HG03060 (cell line): ENCODE data around the gene INTS1.

Experiments used
- ATAC-seq: cut with Tn5 transposase; IDR thresholded peaks from one replicate; pipeline ENCODE4 v1.9.1; 2021; ENCODE audit warnings: low read depth, moderate number of reproducible peaks; ENCODE audit not compliant: unreplicated experiment

The INTS1 gene

DNA sequence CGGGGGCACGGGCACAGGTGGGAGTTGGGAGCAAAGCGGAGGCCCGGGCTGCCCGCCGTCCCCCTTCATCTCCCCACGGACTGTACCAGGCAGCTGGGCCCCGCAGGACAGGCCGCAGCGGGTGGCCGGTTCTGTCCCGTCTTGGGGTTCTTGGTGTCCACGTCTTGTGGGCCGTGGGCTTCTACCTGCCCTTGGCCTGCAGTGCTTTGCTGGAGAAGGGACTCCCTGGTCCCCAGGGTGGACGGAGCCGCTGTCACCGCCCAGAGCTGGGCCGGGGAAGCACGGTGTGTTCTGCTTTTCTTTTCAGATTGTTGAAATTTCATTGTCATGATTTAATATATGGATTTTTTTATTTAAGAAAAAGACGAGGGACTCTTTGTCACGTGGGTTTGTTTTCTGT is 38.1 kb upstream of the INTS1 start:
- no peak for ATAC-seq

GRCh38 chr7:1541431-1542162 is 37.4 kb upstream of the INTS1 start:
- no peak for ATAC-seq

DNA sequence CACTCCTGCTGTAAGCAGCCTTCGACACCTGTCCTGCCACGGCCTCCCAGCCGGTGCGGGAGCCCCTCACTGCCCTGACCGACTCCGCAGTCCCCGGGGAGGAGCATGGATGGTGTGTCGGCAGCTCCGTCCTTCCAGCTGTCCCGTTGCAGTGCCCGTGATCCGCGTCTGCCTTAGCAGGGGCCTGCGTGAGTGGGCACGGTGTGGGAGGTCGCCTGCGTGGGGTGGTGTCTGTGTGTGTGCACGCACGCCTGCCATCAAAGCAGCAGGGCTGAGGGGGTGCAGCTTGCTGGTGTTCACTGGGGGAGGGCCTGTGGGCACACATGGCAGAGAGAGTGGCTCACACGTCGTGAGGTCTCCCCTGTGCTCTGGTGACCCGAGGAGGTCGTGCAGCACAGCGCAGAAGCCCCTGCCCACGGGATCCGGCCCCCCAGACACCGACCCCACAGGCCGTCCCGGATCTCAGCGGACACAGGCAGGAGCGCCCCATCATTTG is 36.6 kb upstream of the INTS1 start:
- ATAC-seq = no peak

DNA sequence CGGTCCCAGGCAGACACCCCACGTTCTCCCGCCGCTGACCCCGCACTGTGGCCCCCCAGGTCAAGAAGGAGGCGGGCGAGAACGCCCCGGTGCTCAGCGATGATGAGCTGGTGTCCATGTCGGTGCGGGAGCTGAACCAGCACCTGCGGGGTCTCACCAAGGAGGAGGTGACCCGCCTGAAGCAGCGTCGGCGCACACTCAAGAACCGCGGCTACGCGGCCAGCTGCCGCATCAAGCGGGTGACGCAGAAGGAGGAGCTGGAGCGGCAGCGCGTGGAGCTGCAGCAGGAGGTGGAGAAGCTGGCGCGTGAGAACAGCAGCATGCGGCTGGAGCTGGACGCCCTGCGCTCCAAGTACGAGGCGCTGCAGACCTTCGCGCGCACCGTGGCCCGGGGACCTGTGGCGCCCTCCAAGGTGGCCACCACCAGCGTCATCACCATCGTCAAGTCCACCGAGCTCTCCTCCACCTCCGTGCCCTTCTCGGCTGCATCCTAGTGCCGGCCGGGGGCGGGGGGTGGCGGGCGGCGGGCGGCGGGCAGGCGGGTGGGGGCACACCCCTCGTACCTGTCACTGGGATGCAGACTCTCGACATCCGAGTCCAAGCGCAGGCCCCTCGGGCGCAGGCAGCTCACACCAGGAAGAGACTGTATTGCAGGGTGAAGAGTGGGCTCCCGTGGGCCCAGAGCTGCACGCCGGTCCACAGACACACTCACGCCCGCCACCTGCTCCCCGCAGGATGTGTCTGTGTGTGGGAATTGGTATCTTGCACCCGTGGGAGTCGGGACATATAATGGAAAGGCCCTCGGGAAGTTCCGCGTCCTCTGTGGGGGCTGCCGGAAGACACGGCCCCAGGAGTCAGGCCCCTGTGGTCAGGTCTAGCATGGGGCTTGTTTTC is 35.9 kb upstream of the INTS1 start:
- ATAC-seq = no peak

DNA sequence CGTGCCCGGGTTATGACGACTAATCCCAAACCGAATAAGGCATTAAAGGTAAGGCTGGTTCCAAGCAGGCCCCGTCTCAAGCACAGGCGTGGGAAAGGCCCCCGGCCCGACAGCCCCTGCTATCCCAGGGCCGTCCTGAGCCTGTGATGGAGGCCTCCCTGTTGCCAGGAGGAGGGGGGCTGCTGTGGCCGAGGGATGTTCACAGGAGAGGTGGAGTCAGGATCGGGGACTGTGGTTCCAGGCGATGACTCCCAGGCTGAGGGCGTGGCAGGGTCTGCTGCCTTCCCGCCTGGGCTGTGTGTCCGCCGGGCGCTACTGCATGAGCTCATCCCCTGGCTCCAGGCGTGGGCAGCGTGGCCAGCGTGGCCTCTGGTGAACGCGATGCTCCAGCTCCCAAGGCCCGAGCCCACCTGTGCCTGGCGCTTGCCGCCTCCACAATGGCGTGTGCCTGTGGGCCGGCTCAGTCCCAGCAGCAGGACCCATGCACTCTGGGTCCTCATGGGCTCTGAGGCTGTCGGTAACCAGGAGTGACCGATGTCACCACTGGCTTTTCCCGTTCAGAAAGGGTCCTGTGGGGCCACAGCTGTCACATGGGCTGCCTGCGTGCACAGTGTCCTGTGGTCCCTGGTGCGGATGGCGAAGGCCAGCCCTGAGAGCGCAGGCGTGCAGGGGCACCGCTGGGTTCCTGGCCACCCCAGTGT is 35.1 kb upstream of the INTS1 start:
- no peak for ATAC-seq

GRCh38 chr7:1538544-1539180 is 34.5 kb upstream of the INTS1 start:
- ATAC-seq = no peak

DNA sequence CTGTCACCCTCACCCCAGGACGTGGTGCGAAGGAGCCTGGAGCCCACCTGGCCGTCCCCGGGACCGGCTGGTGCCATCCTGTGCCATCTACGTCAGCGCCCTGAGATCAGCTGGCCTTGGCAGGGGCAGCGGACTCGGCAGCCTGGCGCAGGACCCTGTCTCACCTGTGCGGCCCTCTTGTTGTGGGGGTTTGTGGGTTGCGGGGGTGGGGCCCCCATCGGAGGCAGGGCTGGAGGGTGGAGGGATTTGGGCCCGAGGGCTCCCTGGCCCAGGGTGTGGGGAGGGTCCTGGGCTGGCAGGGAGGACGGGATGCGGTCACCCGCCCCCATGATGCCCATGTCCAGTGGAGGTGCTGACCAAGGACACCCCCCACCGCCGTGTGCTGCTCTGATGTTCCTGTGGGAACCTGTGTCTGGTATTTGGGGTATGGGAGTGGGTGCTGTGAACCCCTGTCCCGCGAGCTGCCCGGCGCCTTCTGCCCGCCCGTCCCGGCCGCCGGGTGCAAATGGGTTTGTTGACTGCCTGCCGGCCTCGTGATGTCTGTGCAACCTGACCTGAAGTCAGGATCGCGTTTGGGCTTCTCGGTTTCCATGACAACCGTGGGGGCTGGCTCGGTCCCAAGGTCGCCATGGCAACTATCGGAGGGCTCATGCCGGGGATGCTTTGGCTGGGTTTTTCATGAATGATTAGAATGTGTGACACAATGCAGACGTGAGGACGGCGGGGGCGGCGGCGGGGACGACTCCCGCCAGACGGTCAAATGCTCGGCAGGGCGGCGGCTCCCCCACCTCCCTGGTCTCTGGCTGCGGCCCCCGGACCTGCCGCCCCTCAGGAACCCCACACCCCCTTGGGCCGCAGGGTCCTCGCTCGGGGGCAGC is 33.6 kb upstream of the INTS1 start:
- ATAC-seq = no peak

DNA sequence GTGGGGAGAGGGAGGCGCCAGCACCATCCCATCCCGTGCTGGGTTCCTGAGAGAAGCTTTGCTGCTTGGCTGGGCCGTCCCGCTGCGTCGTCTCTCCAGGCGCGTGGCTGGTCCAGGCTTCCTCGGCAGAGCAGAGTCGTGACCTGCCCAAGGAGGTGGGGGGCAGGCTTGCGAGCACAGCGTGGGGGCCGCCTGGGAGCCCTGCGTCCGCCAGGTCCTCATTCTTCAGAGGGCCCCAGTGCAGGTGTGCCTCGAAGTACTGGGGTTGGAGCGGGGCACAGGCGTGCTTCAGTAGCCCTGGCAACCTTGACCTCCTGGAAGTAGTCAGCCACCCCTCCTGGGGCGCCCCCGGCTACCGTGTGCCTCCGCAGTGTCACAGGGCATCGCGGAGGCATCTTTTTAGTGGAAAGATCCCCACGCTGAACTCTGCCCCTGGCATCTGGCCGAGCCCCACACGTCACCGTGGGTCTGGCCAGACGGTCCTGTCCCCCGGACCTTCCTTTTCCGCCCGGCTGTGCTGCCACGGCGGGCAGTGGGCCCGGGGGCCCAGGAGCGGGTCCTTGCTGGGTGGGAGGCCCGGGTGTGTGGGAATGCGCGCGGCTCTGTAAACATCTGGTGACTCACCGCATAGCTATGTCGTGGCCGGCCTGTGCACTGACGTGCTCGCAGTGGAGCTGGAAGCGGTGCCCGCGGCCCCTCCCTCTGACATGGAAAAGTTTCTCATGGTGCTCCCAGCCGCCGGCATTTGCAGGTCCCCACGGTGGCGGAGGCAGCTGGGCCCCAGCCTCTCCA is 32.8 kb upstream of the INTS1 start:
- no peak for ATAC-seq

DNA sequence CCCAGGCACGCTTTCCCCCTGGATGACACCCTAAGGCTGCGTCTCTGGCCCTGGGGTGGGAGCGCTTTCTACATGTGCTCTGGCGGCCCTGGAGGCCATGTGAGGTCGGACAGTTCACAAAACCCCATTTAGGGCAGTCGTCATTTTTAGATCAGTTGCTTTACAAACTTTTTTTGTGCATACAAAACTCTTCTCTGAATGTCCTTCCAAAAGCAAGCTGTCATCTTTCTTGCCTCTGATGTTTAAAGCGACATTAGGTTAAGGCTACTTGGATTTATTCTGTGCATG is 32.2 kb upstream of the INTS1 start:
- no peak for ATAC-seq

DNA sequence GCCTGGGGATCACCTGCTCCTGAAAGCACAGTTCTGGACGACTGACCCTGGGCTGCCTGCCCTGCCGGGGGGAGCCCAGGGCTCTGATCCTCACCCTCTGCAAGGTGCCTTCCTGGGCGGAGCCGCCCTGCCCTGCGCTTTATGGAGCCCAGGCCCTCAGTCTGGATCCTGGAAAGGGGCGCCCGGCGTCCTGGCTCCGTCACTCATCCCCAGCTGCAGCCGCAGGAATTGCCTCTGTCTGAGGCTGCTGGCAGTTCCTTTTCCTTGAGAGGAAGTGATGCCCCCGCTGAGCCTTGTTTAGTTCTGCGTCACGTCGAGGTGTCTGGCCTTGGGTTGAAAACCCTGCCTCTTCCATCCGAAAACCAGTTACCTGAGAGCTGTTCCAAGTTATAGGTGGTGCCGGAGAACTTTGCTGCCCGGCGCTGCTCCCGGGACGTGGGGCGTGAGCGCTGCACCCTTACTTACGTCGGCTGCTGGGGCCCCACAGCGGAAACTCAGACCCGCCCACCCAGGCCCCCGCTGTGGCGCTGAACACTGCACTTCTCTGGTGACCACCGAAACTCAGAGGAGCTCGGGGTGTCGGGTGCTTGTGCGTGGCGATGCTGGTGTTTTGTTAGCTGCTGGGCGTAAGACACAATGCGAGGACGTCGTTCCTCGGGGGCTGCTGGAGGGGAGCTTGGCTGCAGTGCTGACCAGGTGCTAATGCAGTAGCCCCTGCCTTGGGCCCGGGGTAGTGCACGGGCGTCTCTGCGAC is 31.7 kb upstream of the INTS1 start:
- no peak for ATAC-seq

GRCh38 chr7:1535100-1535458 is 30.9 kb upstream of the INTS1 start:
- no peak for ATAC-seq

GRCh38 chr7:1534330-1535099 is 30.3 kb upstream of the INTS1 start:
- no peak for ATAC-seq

DNA sequence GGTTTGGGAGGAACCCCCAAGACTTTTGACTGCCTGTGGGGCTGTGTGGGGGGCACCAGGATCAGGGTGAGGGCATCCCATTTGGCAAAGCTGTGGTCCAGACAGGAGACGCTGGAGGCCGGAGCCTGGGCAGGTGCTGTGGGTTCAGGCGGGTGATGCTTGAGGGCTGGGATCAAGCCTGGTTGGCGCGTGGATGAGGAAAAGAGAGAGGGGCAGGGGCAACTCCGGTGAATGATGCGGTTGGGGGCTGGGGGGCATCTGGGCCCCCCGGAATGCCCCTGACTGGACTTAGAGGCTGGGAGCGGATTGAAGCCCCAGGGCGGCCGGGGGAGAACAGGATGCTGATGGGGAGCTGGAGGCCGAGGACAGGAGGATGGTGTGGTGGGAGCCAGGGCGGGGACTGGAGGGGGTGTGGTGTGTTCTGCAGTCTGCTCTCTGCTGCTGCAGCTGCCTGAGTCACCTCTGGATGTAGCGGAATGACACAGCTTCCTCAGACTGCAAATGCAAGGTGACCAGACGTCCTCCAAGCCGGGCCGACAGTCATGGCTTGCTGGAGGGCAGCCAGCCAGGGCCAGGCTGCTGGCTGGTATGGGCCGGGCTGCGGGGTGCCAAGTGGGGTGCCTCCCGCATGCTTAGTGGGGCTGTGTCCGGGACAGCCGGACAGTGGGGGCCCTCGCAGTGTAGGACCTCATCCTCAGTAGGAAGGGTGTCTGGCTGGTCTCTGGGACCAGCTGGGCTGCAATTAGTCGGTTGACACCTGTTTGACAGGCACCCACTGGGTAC is 29.5 kb upstream of the INTS1 start:
- no peak for ATAC-seq

- no peak for ATAC-seq
These were observed 29.0 kb upstream of the INTS1 start for GRCh38 chr7:1533255-1533546.

DNA sequence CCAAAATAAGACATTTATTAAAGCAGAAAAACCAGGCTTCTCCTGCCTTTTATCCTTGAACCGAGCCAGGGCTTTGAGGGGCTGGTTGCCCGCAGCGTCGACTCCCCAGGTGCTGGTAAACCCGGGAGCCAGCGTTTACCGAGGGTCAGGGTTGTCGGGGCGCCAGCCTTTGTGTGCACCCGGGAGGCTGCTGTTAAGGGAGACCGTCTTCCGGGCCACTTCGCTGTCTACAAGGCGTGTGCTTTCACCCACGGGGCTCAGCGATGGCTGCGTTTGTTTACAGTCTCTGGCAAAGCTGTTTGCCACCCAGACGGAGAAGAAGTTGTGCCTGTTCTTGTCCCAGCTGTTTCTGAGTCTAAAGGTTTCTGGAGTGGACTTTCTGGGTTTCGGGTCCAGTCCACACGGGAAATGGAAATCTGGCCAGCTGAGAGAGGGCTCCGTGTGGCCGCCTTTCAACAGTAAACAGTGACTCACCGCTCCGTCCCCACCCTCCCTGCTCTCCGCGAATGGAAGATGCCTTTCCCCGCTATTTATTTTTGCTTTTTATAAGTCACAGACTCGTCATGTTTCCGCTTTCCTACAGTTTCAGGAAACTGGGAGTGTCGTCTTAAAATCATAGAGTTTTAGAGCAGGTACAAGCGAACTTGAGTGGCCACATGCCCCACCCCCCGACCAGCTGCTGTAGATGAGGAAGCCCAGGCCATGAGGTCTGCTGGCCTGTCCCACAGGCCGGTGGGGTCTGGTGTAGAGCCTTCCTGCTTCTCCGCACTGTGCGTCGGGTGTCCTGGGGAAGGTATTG is 28.5 kb upstream of the INTS1 start:
- no peak for ATAC-seq

DNA sequence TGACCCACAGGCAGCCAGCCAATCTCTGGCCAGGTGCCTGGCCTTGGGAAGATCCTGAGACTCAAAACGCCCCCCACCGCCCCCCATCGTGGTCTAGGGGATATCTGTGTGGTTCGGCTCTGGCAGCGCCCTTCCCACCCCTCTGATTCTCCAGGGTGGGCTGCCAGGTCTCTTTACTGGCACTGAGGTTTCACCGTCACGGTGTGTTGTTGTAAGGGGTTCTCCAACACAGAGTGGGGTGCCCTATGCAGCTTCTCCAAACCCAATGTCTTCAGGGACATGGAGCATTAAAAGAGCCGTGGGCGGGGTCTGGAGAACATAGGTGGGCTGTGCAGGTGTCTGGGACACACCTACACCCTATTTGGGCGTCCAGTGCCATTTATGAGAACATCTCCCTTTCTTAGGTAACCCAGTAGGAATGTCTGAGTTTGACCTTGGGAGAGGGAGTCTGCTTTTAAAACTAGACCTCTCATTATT is 27.8 kb upstream of the INTS1 start:
- no peak for ATAC-seq
